ENCODE results near the gene NPSR1. TPM values are rescaled to one million over a fixed set of nuclear protein-coding genes. Genes with fewer than 3 reads are reported as not detected.

The NPSR1 gene
- total RNA-seq, 1 experiment from 2014 or later = not detected

DNA sequence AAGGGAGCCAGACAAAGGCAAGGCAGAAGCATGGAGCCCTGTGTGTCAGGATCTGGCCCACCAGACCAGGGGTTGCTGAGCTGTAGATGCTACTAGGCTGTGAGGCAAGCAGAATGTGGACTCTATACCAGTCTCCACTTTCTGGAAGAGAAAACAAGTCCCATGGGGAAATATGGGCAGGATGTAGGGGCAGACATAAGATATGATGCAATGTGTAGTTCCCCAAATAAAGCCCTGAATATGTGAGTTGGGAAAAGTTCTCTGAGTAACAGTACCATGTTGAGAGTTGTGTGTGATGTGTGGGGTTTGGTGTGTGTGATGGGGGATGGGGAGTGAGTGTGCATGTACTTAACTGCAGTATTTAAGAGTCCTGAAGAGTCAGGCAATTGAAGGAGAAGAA, 62.3 kb downstream of the NPSR1 start:
- peaks cover under 1% of the 10 kb centered on the region; the same call in 1 of the 2 replicates for H3K27me3 ChIP-seq (ENCODE audit: insufficient read depth, low read length)
- H3T11ph ChIP-seq (ENCODE audit: low read length) = no peak overlapping the region
- H4K5ac ChIP-seq (ENCODE audit: insufficient read length, low read depth, low read length) = no peak overlapping the region
- no peak overlapping the region for H3K4me2 ChIP-seq (ENCODE audit: insufficient read depth, insufficient read length, low read length)
- H3K4me1 Mint-ChIP-seq = peaks cover 0 to 3% of the 10 kb centered on the region in 2 experiments; a peak in 2 of 4 replicates
- H3K23me2 ChIP-seq (ENCODE audit: insufficient read length, low read depth, low read length, poor library complexity, severe bottlenecking) = no peaks in the 10 kb centered on the region
- peaks cover 1% of the 10 kb centered on the region; the same call in 1 of the 2 replicates for H3K27me3 Mint-ChIP-seq (ENCODE audit: low read depth)
- H2BK15ac ChIP-seq (ENCODE audit: low read depth, low read length) = no peak overlapping the region
- H3K36me3 Mint-ChIP-seq (ENCODE audit: insufficient read depth in 1 of 3, low read depth in 3 of 3) = no peaks in the 10 kb centered on the region
- no peak overlapping the region for H3K9ac ChIP-seq (ENCODE audit: extremely low read depth, insufficient read length, low read length)
- no peak for DNase-seq
- no peaks in the 10 kb centered on the region for H4K20me1 ChIP-seq (ENCODE audit: control insufficient read depth, insufficient read depth, insufficient read length)
- no peak overlapping the region for H2AK5ac ChIP-seq (ENCODE audit: insufficient read length, low read length)
- H3K79me2 ChIP-seq (ENCODE audit: insufficient read depth, low read length) = no peaks in the 10 kb centered on the region
- no peak overlapping the region for H2BK12ac ChIP-seq (ENCODE audit: insufficient read length, low read depth, low read length)
- H3K4me1 ChIP-seq (ENCODE audit: insufficient read depth, low read length) = no peaks in the 10 kb centered on the region; the same call in 1 of the 2 replicates
- no peak overlapping the region for H4K91ac ChIP-seq (ENCODE audit: insufficient read length, low read depth, low read length)
- H3K56ac ChIP-seq (ENCODE audit: insufficient read length, low read depth, low read length) = no peak overlapping the region
- no peaks in the 10 kb centered on the region for H3K9me3 ChIP-seq (ENCODE audit: control insufficient read depth, low read depth, low read length)
- H3K27ac Mint-ChIP-seq = no peak overlapping the region
- H3K4me3 Mint-ChIP-seq = no peak overlapping the region
- H3K18ac ChIP-seq (ENCODE audit: insufficient read length, low read depth, low read length) = no peak overlapping the region
- no peak overlapping the region for H2AFZ ChIP-seq (ENCODE audit: low read length)
- no peaks in the 10 kb centered on the region for H3K9me3 Mint-ChIP-seq
- no peaks in the 10 kb centered on the region for H3K79me1 ChIP-seq (ENCODE audit: insufficient read depth, low read depth, low read length, poor library complexity, severe bottlenecking)
- H2BK5ac ChIP-seq (ENCODE audit: insufficient read length, low read length) = no peak overlapping the region
- no peak overlapping the region for H2BK20ac ChIP-seq (ENCODE audit: low read depth, low read length, poor library complexity, severe bottlenecking)
- H2BK120ac ChIP-seq (ENCODE audit: low read depth, low read length, poor library complexity, severe bottlenecking) = no peak overlapping the region
- H3K27ac ChIP-seq (ENCODE audit: insufficient read length, low read depth, low read length) = no peak overlapping the region
- no peak overlapping the region for H3K4ac ChIP-seq (ENCODE audit: low read depth, low read length)
- no peak overlapping the region for H3K14ac ChIP-seq (ENCODE audit: insufficient read depth, low read length)
- no peak overlapping the region for H4K8ac ChIP-seq (replicated peaks; ENCODE audit: insufficient read length, low read depth, low read length)
- H3K23ac ChIP-seq (ENCODE audit: insufficient read length, low read depth, low read length) = no peak overlapping the region
- TF ChIP-seq, protein P1, sequence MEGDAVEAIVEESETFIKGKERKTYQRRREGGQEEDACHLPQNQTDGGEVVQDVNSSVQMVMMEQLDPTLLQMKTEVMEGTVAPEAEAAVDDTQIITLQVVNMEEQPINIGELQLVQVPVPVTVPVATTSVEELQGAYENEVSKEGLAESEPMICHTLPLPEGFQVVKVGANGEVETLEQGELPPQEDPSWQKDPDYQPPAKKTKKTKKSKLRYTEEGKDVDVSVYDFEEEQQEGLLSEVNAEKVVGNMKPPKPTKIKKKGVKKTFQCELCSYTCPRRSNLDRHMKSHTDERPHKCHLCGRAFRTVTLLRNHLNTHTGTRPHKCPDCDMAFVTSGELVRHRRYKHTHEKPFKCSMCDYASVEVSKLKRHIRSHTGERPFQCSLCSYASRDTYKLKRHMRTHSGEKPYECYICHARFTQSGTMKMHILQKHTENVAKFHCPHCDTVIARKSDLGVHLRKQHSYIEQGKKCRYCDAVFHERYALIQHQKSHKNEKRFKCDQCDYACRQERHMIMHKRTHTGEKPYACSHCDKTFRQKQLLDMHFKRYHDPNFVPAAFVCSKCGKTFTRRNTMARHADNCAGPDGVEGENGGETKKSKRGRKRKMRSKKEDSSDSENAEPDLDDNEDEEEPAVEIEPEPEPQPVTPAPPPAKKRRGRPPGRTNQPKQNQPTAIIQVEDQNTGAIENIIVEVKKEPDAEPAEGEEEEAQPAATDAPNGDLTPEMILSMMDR (conservative IDR thresholded peaks at IDR 0.05) = no peak
